HG02970 (cell line): ENCODE measurements around the gene MEGF11.

ENCODE experiments used
- ATAC-seq: cut with Tn5 transposase; IDR thresholded peaks from one replicate; pipeline ENCODE4 v1.9.1; 2021; ENCODE audit warnings: mild to moderate bottlenecking, moderate library complexity, moderate number of reproducible peaks; ENCODE audit not compliant: unreplicated experiment, low FRiP score

MEGF11 gene

DNA sequence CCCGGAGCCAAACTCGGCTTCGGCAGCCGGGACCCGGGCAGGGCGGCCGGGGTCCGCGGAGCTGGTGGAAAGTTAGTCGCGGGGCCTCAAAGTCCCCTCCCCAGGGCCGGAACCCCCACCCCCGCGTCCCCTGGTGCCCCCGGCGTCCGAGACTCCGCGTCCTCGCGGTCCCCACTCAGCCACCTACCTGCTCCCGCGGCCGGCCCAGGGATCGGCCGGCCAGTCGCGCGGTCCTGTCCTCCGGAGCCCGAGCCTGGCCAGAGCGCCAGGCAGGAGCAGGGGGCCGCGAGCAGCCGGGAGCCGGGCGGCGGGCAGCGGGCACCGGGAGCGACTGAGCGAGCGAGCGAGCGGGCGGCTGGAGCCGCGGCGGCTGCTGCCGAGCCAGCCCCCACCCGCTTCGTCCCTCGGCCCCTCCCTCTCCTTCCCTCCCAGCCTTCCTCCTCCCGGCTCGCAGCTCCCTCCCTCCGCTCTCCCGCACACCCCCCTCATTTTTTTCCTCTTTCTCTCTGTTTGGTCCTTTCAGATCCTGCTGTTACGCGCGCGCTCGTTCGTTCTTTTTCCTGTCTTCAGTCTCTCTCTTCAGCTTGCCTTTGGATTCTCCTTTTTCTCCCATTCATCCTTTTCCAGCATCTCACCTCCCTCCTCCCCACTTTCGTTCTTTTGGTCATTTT lies at the start of gene MEGF11:
Gene MEGF11 (minus strand): TSS at position 333 of the 671 bp plus-strand sequence. CDS start 125,347 bp downstream, outside the sequence.
- no peak for ATAC-seq

DNA sequence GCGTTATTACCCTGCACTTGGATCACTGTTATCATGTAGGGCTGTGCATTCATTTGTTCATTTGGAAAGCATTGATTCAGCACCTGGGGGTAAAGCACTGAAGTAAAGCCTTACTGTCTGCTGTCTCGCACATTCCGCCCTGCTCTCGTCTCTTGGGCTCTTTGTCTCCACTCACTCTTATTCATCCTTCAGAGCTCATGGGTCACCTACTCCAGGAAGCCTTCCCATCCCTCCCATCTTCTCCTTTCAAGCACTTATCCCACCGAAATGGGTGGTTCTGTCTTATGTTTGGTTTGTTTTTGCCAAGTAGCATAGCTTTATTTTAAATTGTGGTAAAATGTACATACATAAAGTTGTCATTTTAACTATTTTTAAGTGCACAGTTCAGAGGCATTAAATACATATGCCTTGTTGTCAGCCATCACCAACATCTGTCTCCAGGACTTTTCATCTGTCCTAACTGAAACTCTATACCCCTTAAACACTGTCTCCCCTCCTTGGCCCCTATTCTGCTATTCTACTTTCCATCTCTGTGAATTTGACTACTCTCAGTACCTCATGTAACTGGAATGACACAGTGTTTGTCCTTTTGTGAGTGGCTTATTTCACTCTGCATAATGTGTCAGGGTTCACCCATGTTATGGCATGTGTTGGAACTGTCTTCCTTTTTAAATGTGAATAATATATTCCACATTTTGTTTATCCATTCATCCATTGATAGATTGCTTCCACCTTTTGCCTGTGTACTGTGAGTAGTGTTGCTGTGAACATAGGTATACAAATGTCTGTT lies 49.1 kb upstream of the MEGF11 start:
- no peak for ATAC-seq

DNA sequence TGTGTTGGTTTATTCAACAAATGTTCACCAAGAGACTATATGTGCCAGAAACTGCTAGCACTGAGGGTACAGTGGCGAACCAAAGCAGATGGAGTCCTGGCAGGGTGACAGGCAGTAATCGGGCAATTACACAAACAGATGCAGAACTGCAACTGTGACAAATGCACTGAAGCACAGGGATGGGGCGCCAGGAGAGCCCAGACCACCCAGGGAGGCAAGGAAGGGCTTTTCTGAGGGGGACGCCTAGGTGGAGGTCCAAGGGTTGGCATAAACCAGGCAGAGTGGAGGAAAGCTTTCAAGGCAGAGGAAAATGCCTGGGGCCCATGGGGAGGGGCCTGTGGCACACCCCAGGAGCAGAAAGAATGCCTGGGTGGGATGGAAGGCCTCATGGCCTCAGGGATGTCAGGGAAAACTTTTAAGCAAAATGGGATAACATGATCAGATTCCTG lies 45.3 kb upstream of the MEGF11 start:
- ATAC-seq: no peak

DNA sequence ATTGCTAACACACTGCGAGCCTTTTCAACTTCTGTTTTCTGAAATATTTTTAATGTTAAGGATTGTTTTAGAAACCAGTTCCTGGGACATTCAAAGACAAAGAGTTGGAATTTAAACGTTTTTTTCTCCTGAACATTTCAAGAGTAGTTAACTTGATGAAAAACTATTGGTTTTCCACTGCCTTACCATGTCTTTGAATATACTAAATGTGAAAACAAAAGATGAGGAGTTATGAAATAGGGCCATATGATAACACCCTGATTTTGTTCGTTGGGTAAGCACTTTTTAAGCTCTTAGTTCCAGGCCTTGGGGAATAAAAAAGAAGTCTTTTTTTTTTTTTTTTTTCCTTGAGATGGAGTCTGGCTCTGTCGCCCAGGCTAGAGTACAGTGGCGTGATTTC lies 42.6 kb upstream of the MEGF11 start:
- no peak for ATAC-seq

DNA sequence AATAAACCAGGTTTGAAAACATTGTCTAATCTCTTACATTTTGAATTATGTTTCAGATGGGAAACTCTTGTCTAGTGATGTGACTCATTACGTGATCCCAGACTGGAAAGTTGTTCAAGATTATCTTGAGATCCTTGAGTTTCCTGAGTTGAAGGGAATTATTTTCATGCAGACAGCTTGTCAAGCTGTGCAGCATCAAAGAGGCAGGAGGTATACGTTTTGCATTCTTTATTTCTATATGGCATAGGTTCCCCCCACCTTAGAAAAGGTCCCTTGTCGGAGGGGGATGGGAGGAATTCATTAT lies 41.3 kb upstream of the MEGF11 start:
- no peak for ATAC-seq

DNA sequence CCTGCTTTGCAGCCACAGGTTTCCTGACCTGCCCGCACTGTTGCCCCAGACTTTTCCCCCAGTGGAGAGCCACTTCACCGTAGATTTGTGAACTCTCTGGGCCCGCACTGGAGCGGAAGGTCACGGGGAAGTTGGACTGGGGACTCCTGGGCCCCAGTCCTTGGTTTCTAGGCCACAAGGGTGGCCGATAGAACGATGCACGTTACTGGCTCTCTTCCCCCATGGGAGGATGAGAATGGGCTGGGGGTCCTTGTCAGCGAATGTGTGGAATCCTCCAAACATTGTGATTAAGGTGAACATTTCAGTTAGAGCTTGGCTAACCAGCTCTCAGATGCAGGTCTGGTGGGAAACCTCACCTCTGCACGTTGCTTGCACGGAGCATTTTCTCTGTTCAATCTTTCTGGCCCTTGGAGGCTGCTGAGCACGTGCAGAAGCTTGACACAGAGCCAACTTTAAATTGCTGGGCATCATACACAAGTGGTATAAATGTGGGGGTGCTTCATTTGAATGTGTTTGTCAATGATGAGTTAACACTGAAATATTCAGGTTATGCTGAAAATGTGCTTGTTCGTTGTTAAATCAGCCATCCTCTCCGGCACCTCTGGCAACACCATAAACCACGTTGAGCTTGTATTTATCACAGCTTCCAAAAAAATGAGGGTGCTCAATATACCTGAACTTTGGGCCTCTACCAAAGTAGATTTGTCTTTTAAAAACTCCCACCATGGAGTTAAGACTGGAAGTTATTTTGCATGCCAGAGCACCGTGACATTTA lies 40.8 kb upstream of the MEGF11 start:
- ATAC-seq: peak; percentile 31

GRCh38 chr15:66293419-66294156 lies 40.0 kb upstream of the MEGF11 start, which contains the start of gene DIS3L:
TSS of gene DIS3L (plus strand) at chr15:66293568. CDS start at chr15:66293597, 29 bp downstream.
- ATAC-seq: peak; percentile 61

DNA sequence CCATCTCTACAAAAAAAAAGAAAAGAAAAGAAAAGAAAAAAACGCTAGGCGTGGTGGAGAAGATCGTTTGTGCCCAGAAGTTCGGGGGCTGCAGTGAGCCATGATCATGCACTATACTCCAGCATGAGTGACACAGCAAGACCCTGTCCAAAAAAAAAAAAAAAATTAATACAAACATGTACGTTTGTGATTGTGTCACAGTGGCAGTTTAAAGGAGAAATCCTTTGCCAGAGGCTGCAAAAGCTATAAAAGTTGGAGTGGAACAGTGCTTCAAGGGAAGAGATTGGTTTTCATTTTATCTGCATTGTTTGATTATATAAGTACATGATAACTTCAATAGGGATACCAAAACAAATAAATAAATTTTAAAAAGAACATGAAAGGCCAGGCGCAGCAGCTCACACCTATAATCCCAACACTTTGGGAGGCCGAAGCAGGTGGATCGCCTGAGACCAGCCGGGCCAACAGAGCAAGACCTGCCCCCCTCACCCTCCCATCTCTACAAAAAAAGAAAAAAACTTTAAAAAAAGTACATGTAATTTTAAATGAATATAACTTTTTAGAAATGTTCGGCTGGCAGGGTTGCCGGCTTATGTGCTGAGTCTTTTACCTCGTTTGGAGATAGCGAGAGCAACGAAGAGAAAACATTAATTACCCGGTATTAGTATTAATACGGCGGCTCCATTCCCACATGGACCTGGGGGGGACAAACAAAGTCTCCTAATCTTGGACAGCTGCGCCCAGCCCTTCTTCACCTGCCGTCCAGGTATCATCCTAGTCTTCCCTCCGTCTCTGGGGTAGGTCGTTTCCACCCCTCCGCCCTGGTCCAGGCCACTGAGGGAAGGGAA lies 39.2 kb upstream of the MEGF11 start:
- ATAC-seq: no peak

DNA sequence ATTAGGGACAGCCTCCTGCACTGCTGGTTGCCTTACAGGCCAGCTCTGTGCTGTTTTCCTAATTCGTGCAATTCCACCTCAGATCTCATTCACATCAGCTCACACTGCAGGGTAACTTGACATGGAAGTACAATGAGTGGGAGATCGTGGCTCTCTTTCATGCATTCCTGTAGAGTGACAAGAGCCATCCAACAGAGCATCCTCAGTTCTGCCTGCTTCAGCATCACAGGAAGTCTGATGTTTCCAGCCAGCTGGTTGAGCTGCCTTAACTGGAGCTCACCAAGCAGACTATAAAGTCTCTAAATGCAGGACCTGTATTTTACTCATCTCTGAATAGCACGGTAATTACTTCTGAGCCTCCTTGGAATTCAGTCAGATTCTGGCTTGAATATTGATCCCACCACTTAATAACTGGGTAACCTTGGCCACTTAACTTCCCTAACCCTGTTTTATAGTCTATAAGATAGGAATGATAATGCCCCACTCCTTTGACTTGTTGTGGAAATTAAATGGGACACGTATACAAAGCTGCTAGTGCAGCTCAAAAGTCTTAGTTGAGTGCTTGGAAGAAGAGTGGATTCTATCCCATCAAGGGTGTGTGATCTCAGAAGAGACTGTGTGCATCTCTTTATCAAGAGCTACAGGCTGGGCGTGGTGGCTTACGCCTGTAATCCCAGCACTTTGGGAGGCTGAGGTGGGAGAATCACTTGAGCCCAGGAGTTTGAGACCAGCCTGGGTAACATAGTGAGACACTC lies 38.4 kb upstream of the MEGF11 start:
- no peak for ATAC-seq

DNA sequence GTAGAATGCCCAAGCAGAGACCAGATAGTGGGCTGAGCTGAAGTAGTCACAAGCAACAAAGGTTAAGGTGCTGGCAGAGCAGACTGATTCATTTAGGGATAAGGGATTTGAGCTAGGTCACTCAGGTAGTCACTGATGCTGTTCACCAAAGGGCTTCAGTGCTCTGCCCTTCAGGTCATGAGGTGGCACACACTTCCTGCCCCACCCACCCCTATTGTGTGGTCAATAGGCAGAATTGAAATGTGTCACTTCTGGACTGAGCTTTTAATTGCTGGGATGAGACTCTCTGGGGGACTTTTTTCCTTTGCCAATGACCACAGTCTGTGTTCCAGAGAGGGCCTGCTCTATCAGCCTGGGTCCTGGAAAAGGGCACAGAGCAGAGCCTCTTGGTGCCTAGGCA lies 37.0 kb upstream of the MEGF11 start:
- ATAC-seq: no peak

DNA sequence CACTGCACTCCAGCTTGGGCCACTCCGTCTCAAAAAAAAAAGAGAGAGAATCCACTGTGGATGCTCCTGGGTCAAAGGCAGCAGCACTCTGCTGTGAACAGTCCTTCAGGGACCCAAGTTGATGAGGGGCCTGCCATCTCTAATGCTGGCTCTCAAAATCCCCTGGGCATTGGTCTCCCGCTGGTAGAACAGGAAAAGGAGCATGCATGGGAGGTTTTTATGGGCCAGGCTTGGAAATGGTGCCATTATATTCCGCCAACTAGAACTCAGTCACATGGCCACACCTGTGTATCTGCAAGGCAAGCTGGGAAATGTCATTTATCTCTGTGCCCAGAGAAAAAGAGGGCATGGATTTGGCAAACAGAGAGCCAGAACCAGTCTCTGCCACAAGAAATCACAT lies 36.5 kb upstream of the MEGF11 start:
- ATAC-seq: no peak

DNA sequence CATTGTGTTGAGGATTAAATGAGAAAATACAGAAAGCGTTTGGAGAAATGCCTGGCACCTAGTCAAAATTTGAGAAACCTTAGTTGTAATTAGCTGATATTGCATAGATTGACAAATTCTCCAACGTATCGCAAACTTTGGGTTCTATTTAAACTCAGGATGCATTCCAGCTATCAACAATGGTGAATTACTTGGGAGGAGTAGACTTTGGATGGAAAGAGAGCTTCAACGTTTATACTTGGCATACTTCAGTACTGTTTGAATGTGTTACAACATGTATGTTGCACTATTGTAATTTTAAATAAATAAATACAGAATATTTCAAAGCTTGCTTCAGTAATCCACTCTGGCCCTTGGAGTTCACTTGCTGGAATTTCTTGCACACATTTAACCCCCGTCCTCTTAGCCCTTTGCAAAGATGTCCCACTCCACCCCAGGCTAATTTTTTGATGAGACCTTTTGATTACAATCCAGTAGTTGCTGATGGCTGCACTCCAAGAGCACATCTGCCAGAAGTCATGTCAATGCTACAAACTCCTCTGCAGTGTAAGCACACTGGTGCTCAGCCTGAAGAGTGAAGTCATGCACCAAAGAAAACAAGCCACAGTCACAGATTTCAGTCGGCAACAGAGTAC lies 35.1 kb upstream of the MEGF11 start:
- ATAC-seq: no peak

DNA sequence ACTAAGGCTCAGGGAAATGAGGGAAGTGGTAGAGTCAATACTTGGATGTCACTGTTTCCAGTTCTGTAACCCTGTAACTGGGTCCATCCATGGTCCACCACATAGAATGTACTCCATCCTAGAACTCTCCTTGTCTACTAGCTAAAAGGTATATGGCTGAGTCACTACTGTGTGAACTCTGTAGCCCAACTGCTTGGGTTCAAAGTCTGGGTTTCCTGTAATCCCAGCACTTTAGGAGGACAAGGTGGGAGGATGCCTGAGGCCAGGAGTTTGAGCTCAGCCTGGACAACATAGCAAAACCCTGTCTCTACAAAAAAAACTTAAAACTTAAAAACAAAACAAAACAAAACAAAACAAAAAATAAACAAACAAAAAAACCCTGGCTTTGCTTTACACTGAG lies 34.5 kb upstream of the MEGF11 start:
- ATAC-seq: no peak

- no peak for ATAC-seq
These were observed 34.0 kb upstream of the MEGF11 start for GRCh38 chr15:66287461-66288057.

GRCh38 chr15:66285533-66286280 lies 32.2 kb upstream of the MEGF11 start:
- ATAC-seq: no peak

DNA sequence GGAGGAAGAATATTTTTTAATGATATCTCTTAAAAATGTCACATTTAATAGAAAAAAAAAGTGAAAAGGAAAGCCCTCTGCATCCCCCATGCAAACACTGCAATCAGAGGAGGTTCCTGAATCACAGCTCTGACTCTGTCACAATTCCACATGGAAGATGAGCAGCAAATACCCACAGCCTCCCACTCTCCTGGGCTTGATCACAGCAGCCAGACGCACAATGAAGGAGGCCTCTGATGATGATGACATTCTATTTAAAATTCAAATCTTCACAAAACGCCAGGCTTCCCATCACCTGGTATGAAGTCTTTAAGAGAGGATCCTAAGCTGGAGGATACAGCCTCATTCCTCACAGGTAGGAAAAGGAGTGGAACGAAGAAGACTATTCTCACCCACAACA lies 30.7 kb upstream of the MEGF11 start:
- no peak for ATAC-seq

DNA sequence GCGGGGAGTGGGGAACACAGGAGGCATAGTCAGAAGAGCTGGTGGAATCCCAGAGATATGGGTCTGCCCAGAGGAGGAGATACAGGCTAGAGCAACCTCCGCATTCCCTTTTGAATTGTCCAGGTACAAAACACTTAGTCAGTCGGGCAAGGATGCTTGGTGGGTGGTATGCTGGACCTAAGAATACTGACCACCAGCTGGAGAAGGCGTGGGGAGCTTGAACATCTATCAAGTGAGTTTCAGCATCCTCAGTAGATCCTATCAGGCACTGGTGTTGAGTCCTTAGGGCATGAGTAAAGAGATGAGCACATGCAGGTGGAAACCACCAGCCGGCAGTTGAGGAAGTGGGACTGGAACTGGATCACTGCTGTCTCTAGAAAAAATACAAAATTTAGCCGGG lies 25.1 kb upstream of the MEGF11 start:
- no peak for ATAC-seq
